GM12878 (cell line): Measurements from ENCODE around the gene ADAMTS2. TPM values are rescaled to one million over a fixed set of nuclear protein-coding genes. Genes with fewer than 3 reads are reported as not detected.

ENCODE experiments used
- ATAC-seq: fragments of 200-7000 bp; cut with Tn5 transposase; 3 replicates; pipeline ENCODE4 v1.9.1; 2020; ENCODE audit warnings: mild to moderate bottlenecking, moderate library complexity
- BruUV-seq: library from RNA; stranded (reverse); fragments of 400-500 nt; replicated peaks from 2 replicates; lab custom pipeline; 2021; lab: Mats Ljungman, UMichigan
- CTCF ChIA-PET: fragments of 300-600 bp; sonication (Branson Sonifier 250); formaldehyde crosslinking; extraction: SDS; loops from one replicate; lab custom pipeline; 2021; ENCODE audit warnings: inconsistent platforms; lab: Yijun Ruan, JAX
- POLR2A ChIA-PET: fragments of 350-600 bp; formaldehyde crosslinking; extraction: SDS; loops from one replicate; lab custom pipeline; 2021; ENCODE audit warnings: inconsistent platforms; lab: Charles Lee
- RAD21 ChIA-PET: fragments of 300-600 bp; sonication (Branson Sonifier 250); formaldehyde crosslinking; loops from one replicate; lab custom pipeline; 2023; ENCODE audit warnings: antibody characterized with exemption; ENCODE audit not compliant: unreplicated experiment; lab: Charles Lee
- SMC1A ChIA-PET: fragments of 300-600 bp; sonication (Branson Sonifier 250); formaldehyde crosslinking; loops from one replicate; lab custom pipeline; 2023; ENCODE audit not compliant: unreplicated experiment, uncharacterized antibody; lab: Charles Lee
- DNase-seq: peaks from one replicate; pipeline ENCODE4 v3.0.0-alpha.2; 2011; ENCODE audit warnings: low read depth, low spot score
- FAIRE-seq: peaks from 3 replicates; lab custom pipeline; 2011; peaks lifted over from hg19 to GRCh38; lab: Jason Lieb, UNC
- H2AFZ ChIP-seq: 2 replicates; pipeline ENCODE4 v1.6.0; 2011; ENCODE audit warnings: low read depth, low read length, control low read depth; ENCODE audit not compliant: control insufficient read depth
- H3K27ac ChIP-seq: 2 replicates; pipeline ENCODE4 v1.5.1; 2011; ENCODE audit warnings: control low read depth; ENCODE audit not compliant: control insufficient read depth, insufficient read depth
- H3K27me3 ChIP-seq, 2 experiments: replicated peaks in 1 of 2; 2 replicates each; pipeline versions ENCODE4 v1.6.0 to v1.6.1; 2011; ENCODE audit warnings: low read length in 1 of 2; ENCODE audit not compliant: control insufficient read depth in 2 of 2, insufficient read depth in 2 of 2
- H3K36me3 ChIP-seq, 2 experiments: 2 replicates each; pipeline ENCODE4 v1.5.1; 2011; ENCODE audit warnings: low read length in 1 of 2; ENCODE audit not compliant: control insufficient read depth in 2 of 2, insufficient read depth in 2 of 2
- H3K4me1 ChIP-seq: 2 replicates; pipeline ENCODE4 v1.6.1; 2011; ENCODE audit warnings: mild to moderate bottlenecking, low read length, moderate library complexity, mixed read lengths; ENCODE audit not compliant: control insufficient read depth, insufficient read depth
- H3K4me2 ChIP-seq: 2 replicates; pipeline ENCODE4 v1.6.0; 2011; ENCODE audit warnings: control low read depth; ENCODE audit not compliant: control insufficient read depth, insufficient read depth
- H3K4me3 ChIP-seq: fragments of 200-600 bp; sonication (generic); 2 replicates; pipeline ENCODE4 v1.5.1; 2016
- H3K79me2 ChIP-seq: 2 replicates; pipeline ENCODE4 v1.6.0; 2011; ENCODE audit warnings: low read length; ENCODE audit not compliant: control insufficient read depth, insufficient read depth
- H3K9ac ChIP-seq: 2 replicates; pipeline ENCODE4 v1.8.0; 2011; ENCODE audit warnings: low read length, control low read depth, mixed read lengths; ENCODE audit not compliant: control insufficient read depth, insufficient read depth
- H3K9me3 ChIP-seq: replicated peaks from 3 replicates; pipeline ENCODE4 v1.5.1; 2011; ENCODE audit warnings: mild to moderate bottlenecking, low read length; ENCODE audit not compliant: control insufficient read depth, insufficient read depth
- H4K20me1 ChIP-seq: 2 replicates; pipeline ENCODE4 v1.6.0; 2011; ENCODE audit not compliant: control insufficient read depth, insufficient read depth
- EED ChIP-seq: sonication (generic); IDR thresholded peaks from 2 replicates; pipeline ENCODE4 v1.6.1; 2016; ENCODE audit warnings: antibody characterized with exemption, low read depth
- KAT2A ChIP-seq: conservative IDR thresholded peaks from 2 replicates; pipeline ENCODE4 v1.6.1; 2011; ENCODE audit warnings: low read depth, low read length; ENCODE audit not compliant: control insufficient read depth
- RFX5 ChIP-seq: IDR thresholded peaks from 2 replicates; pipeline ENCODE4 v1.6.1; 2011; ENCODE audit warnings: low read depth, low read length, improper control_type of control experiment
- YY1 ChIP-seq: IDR thresholded peaks from 2 replicates; pipeline ENCODE4 v1.6.1; 2011; ENCODE audit warnings: low read depth, mild to moderate bottlenecking, low read length
- ZNF24 ChIP-seq: fragments of 450-650 bp; IDR thresholded peaks from 2 replicates; pipeline ENCODE4 v1.6.1; 2017; ENCODE audit warnings: antibody characterized with exemption, mild to moderate bottlenecking
- WGBS: methylation state at CpG from one replicate; pipeline ENCODE4 v1.1.6; 2016; ENCODE audit warnings: low lambda C conversion rate; ENCODE audit not compliant: insufficient replicate concordance, insufficient coverage; ENCODE audit errors: missing lambda C conversion rate; 5-methylcytosine and 5-hydroxymethylcytosine counted together
- in situ Hi-C: fragments of 300-500 bp; cut with MboI; formaldehyde crosslinking; loops from 9 replicates; pipeline ENCODE4 v1.14.3; 2018; ENCODE audit warnings: mixed read lengths
- intact Hi-C: fragments of 100-400 bp; cut with micrococcal nuclease; formaldehyde crosslinking; loops from one replicate; pipeline ENCODE4 v1.14.2; 2022; ENCODE audit not compliant: unreplicated experiment
- polyA plus RNA-seq, 11 experiments: library from polyadenylated mRNA; depleted of rRNA in 4 of 11; unstranded in 6 of 11; stranded (reverse) in 5 of 11; fragments of >200 nt; fragmentation: Nextera tagmentation in 4 of 11; fragmentation: Illumina TruSeq in 1 of 11; extraction: Ambion mirVana in 4 of 11; extraction: Trizol in 1 of 11; gene quantifications; 1 replicate in 1 of 11; 2 replicates in 10 of 11; pipeline versions ENCODE4 v1.2.1 to v1.2.3, GENCODE V29; 2011 to 2016; ENCODE audit warnings: inconsistent platforms in 2 of 11, missing spikeins in 2 of 11, low read depth in 1 of 11
- total RNA-seq, 4 experiments: library from RNA; depleted of rRNA in 3 of 4; stranded (reverse); fragments of >200 nt in 3 of 4; fragmentation: Illumina TruSeq in 1 of 4; extraction: Trizol in 1 of 4; gene quantifications; 2 replicates each; pipeline versions ENCODE4 v1.2.1 to v1.2.3, GENCODE V29; 2013 to 2021
- TF ChIP-seq, protein P1 (sequence below): fragments of 450-650 bp; IDR thresholded peaks from 2 replicates; pipeline ENCODE4 v1.6.1; 2018; ENCODE audit warnings: borderline replicate concordance, mild to moderate bottlenecking; ENCODE audit not compliant: partially characterized antibody
- TF ChIP-seq, protein P2 (sequence below), 3 experiments: IDR thresholded peaks in 2 of 3; conservative IDR thresholded peaks in 1 of 3; 2 replicates each; pipeline ENCODE4 v1.5.1; 2011; ENCODE audit warnings: low read depth in 3 of 3, low read length in 3 of 3, mild to moderate bottlenecking in 3 of 3, control low read depth in 2 of 3, moderate library complexity in 2 of 3, inconsistent platforms in 1 of 3, mixed read lengths in 1 of 3; ENCODE audit not compliant: control insufficient read depth in 2 of 3, insufficient read depth in 1 of 3; ENCODE audit errors: extremely low read depth in 1 of 3
- TF ChIP-seq, protein P3 (sequence below): fragments of 450-650 bp; IDR thresholded peaks from 2 replicates; pipeline ENCODE4 v1.6.1; 2017; ENCODE audit warnings: mild to moderate bottlenecking, low read depth, inconsistent platforms; ENCODE audit not compliant: poor library complexity, severe bottlenecking
- TF ChIP-seq, protein P4 (sequence below): fragments of 450-650 bp; IDR thresholded peaks from 2 replicates; pipeline ENCODE4 v1.6.1; 2017; ENCODE audit warnings: antibody characterized with exemption, mild to moderate bottlenecking, moderate library complexity
- TF ChIP-seq, protein P5 (sequence below): fragments of 450-650 bp; IDR thresholded peaks from 2 replicates; pipeline ENCODE4 v1.6.1; 2016; ENCODE audit warnings: mild to moderate bottlenecking, moderate library complexity, borderline replicate concordance

ADAMTS2 gene
- total and polyA plus RNA-seq, 10 of the 15 experiments (the other 5 are each of a cell fraction or from before 2014, with no cell fraction given) = 0.03 to 0.05 TPM; not detected in 8

DNA sequence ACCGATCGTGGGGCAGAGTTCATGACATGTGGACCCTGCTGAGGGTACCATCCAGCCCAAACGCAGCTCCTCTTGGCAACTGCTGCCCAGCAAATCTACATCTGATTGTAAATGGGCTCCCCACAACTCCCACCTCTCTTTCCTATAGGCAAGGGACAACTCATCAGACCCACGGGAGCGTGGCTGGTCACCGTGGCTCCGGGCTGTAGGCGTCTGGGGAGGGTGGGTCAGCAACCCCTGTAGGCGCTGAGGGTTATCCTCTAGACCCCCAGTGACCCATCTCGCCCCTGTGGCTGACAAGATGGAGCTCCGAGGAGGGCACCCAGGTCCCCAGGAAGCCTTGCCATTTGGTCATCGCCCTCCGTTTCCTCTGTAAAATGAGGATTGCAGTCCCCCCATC, 162.7 kb downstream of the ADAMTS2 start:
- no peaks in the 10 kb centered on the region for H3K4me1 ChIP-seq
- H3K4me3 ChIP-seq = no peak overlapping the region
- H4K20me1 ChIP-seq = no peaks in the 10 kb centered on the region
- no peaks in the 10 kb centered on the region for H3K79me2 ChIP-seq
- RAD21 ChIA-PET = no interaction called here
- no peaks in the 10 kb centered on the region for H3K36me3 ChIP-seq
- no peak overlapping the region for H3K4me2 ChIP-seq
- CTCF ChIA-PET = no interaction called here
- intact Hi-C loops = no loop called here
- WGBS = 29% methylated on average over 13 of the region's 13 CpGs
- BruUV-seq = no TSS peak
- H3K27ac ChIP-seq = no peak overlapping the region
- FAIRE-seq (no peak), DNase-seq (no peak), ATAC-seq (no peak)
- no peak overlapping the region for H3K9ac ChIP-seq
- no peak overlapping the region for H2AFZ ChIP-seq
- H3K27me3 ChIP-seq = no peaks in the 10 kb centered on the region
- POLR2A ChIA-PET = no interaction called here
- H3K9me3 ChIP-seq = no peaks in the 10 kb centered on the region; the same call in 1 of the 3 replicates
- SMC1A ChIA-PET = no interaction called here
- in situ Hi-C loops = no loop called here
- TF ChIP-seq, protein P1, sequence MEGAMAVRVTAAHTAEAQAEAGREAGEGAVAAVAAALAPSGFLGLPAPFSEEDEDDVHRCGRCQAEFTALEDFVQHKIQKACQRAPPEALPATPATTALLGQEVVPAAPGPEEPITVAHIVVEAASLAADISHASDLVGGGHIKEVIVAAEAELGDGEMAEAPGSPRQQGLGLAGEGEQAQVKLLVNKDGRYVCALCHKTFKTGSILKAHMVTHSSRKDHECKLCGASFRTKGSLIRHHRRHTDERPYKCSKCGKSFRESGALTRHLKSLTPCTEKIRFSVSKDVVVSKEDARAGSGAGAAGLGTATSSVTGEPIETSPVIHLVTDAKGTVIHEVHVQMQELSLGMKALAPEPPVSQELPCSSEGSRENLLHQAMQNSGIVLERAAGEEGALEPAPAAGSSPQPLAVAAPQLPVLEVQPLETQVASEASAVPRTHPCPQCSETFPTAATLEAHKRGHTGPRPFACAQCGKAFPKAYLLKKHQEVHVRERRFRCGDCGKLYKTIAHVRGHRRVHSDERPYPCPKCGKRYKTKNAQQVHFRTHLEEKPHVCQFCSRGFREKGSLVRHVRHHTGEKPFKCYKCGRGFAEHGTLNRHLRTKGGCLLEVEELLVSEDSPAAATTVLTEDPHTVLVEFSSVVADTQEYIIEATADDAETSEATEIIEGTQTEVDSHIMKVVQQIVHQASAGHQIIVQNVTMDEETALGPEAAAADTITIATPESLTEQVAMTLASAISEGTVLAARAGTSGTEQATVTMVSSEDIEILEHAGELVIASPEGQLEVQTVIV = no peak
- TF ChIP-seq, protein P2, sequence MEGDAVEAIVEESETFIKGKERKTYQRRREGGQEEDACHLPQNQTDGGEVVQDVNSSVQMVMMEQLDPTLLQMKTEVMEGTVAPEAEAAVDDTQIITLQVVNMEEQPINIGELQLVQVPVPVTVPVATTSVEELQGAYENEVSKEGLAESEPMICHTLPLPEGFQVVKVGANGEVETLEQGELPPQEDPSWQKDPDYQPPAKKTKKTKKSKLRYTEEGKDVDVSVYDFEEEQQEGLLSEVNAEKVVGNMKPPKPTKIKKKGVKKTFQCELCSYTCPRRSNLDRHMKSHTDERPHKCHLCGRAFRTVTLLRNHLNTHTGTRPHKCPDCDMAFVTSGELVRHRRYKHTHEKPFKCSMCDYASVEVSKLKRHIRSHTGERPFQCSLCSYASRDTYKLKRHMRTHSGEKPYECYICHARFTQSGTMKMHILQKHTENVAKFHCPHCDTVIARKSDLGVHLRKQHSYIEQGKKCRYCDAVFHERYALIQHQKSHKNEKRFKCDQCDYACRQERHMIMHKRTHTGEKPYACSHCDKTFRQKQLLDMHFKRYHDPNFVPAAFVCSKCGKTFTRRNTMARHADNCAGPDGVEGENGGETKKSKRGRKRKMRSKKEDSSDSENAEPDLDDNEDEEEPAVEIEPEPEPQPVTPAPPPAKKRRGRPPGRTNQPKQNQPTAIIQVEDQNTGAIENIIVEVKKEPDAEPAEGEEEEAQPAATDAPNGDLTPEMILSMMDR (IDR thresholded peaks at IDR 0.05 in 2 of 3, conservative IDR thresholded peaks at IDR 0.05 in 1 of 3; ENCODE audit: control insufficient read depth in 2 of 3, extremely low read depth in 1 of 3, insufficient read depth in 1 of 3, low read depth in 3 of 3, low read length in 3 of 3) = no peak
- no peak for TF ChIP-seq EED
- no peak for TF ChIP-seq KAT2A
- no peak for TF ChIP-seq RFX5
- TF ChIP-seq, protein P3, sequence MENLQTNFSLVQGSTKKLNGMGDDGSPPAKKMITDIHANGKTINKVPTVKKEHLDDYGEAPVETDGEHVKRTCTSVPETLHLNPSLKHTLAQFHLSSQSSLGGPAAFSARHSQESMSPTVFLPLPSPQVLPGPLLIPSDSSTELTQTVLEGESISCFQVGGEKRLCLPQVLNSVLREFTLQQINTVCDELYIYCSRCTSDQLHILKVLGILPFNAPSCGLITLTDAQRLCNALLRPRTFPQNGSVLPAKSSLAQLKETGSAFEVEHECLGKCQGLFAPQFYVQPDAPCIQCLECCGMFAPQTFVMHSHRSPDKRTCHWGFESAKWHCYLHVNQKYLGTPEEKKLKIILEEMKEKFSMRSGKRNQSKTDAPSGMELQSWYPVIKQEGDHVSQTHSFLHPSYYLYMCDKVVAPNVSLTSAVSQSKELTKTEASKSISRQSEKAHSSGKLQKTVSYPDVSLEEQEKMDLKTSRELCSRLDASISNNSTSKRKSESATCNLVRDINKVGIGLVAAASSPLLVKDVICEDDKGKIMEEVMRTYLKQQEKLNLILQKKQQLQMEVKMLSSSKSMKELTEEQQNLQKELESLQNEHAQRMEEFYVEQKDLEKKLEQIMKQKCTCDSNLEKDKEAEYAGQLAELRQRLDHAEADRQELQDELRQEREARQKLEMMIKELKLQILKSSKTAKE = no peak
- no peak for TF ChIP-seq YY1
- TF ChIP-seq ZNF24 = no peak
- TF ChIP-seq, protein P4, sequence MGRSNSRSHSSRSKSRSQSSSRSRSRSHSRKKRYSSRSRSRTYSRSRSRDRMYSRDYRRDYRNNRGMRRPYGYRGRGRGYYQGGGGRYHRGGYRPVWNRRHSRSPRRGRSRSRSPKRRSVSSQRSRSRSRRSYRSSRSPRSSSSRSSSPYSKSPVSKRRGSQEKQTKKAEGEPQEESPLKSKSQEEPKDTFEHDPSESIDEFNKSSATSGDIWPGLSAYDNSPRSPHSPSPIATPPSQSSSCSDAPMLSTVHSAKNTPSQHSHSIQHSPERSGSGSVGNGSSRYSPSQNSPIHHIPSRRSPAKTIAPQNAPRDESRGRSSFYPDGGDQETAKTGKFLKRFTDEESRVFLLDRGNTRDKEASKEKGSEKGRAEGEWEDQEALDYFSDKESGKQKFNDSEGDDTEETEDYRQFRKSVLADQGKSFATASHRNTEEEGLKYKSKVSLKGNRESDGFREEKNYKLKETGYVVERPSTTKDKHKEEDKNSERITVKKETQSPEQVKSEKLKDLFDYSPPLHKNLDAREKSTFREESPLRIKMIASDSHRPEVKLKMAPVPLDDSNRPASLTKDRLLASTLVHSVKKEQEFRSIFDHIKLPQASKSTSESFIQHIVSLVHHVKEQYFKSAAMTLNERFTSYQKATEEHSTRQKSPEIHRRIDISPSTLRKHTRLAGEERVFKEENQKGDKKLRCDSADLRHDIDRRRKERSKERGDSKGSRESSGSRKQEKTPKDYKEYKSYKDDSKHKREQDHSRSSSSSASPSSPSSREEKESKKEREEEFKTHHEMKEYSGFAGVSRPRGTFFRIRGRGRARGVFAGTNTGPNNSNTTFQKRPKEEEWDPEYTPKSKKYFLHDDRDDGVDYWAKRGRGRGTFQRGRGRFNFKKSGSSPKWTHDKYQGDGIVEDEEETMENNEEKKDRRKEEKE = no peak
- TF ChIP-seq, protein P5, sequence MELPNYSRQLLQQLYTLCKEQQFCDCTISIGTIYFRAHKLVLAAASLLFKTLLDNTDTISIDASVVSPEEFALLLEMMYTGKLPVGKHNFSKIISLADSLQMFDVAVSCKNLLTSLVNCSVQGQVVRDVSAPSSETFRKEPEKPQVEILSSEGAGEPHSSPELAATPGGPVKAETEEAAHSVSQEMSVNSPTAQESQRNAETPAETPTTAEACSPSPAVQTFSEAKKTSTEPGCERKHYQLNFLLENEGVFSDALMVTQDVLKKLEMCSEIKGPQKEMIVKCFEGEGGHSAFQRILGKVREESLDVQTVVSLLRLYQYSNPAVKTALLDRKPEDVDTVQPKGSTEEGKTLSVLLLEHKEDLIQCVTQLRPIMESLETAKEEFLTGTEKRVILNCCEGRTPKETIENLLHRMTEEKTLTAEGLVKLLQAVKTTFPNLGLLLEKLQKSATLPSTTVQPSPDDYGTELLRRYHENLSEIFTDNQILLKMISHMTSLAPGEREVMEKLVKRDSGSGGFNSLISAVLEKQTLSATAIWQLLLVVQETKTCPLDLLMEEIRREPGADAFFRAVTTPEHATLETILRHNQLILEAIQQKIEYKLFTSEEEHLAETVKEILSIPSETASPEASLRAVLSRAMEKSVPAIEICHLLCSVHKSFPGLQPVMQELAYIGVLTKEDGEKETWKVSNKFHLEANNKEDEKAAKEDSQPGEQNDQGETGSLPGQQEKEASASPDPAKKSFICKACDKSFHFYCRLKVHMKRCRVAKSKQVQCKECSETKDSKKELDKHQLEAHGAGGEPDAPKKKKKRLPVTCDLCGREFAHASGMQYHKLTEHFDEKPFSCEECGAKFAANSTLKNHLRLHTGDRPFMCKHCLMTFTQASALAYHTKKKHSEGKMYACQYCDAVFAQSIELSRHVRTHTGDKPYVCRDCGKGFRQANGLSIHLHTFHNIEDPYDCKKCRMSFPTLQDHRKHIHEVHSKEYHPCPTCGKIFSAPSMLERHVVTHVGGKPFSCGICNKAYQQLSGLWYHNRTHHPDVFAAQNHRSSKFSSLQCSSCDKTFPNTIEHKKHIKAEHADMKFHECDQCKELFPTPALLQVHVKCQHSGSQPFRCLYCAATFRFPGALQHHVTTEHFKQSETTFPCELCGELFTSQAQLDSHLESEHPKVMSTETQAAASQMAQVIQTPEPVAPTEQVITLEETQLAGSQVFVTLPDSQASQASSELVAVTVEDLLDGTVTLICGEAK = no peak
